Gastrocnemius medialis (tissue), 4 donors: ENCODE data around the gene RB1. TPM values are rescaled to one million over a fixed set of nuclear protein-coding genes. Genes with fewer than 3 reads are reported as not detected.
A peak's percentile ranks its signal among the peaks of the same experiment; 100 is the strongest.

Experiments used
- ATAC-seq, 2 donors: fragments of 150-250 bp; one replicate each; pipeline ENCODE4 v1.9.1; 2016
- DNase-seq, 2 donors: peaks; one replicate each; pipeline ENCODE4 v3.0.0-alpha.2; 2019
- H3K27ac ChIP-seq, 4 donors: fragments of 200-600 bp; sonication (generic); 1 replicate in 1 of 4; 2 replicates in 3 of 4; pipeline ENCODE4 v1.5.1; 2016 to 2018; ENCODE audit warnings: mild to moderate bottlenecking in 2 of 4, moderate library complexity in 1 of 4
- H3K27me3 ChIP-seq, 3 donors: fragments of 200-600 bp; sonication (generic) in 2 of 3; 1 replicate in 1 of 3; 2 replicates in 2 of 3; pipeline versions ENCODE4 v1.5.1 to v1.6.0; 2016 to 2019; ENCODE audit warnings: mild to moderate bottlenecking in 1 of 3, moderate library complexity in 1 of 3
- H3K36me3 ChIP-seq, 2 donors: fragments of 200-600 bp; sonication (generic) in 1 of 2; one replicate each; pipeline ENCODE4 v1.5.1; 2017 to 2018
- H3K4me1 ChIP-seq, 2 donors: fragments of 200-600 bp; sonication (generic) in 1 of 2; one replicate each; pipeline ENCODE4 v1.5.1; 2016 to 2017; ENCODE audit warnings: mild to moderate bottlenecking in 2 of 2
- H3K4me3 ChIP-seq, 4 donors: fragments of 200-600 bp; sonication (generic) in 3 of 4; 1 replicate in 1 of 4; 2 replicates in 3 of 4; pipeline ENCODE4 v1.5.1; 2016 to 2019; ENCODE audit warnings: mild to moderate bottlenecking in 2 of 4
- H3K9me3 ChIP-seq, 3 donors: fragments of 200-600 bp; sonication (generic) in 2 of 3; 1 replicate in 1 of 3; 2 replicates in 2 of 3; pipeline ENCODE4 v1.5.1; 2016 to 2019
- CTCF ChIP-seq, 5 experiments: fragments of 450-650 bp in 3 of 5; fragments of 200-600 bp in 2 of 5; sonication (generic) in 2 of 5; IDR thresholded peaks in 4 of 5; conservative IDR thresholded peaks in 1 of 5; 1 replicate in 4 of 5; 2 replicates in 1 of 5; pipeline ENCODE4 v1.5.1; 2016 to 2019; ENCODE audit warnings: antibody characterized with exemption in 5 of 5, mild to moderate bottlenecking in 3 of 5, moderate library complexity in 3 of 5
- POLR2A ChIP-seq, 2 donors: fragments of 450-650 bp; IDR thresholded peaks; one replicate each; pipeline ENCODE4 v1.6.1; 2017; ENCODE audit warnings: antibody characterized with exemption in 2 of 2, mild to moderate bottlenecking in 2 of 2, moderate library complexity in 2 of 2
- in situ Hi-C, 4 donors: fragments of 200-750 bp; cut with MboI; loops; one replicate each; pipeline versions ENCODE4 v1.15.0 to v1.8.0; 2017; ENCODE audit warnings: low sequenced_read_pairs in 4 of 4
- intact Hi-C: fragments of 100-400 bp; cut with DNase I; formaldehyde crosslinking; loops from one replicate; pipeline ENCODE4 v1.15.1; 2023; ENCODE audit warnings: low total_unique reads
- total RNA-seq, 4 donors: library from RNA; depleted of rRNA; stranded (reverse); fragments of >200 nt; gene quantifications; one replicate each; pipeline versions ENCODE4 v1.1.0 to v1.2.3, GENCODE V29; 2016

RB1 gene
- total RNA-seq, 4 donors from 2014 or later: 29.3 to 45.6 (median 33.2) TPM

GRCh38 chr13:48514793-48515192 lies 211.2 kb downstream of the RB1 start:
- Histone ChIP-seq H3K27me3 (no peaks in the 10 kb centered on the region), H3K36me3 (no peaks in the 10 kb centered on the region), H3K27ac (no peak overlapping the region), H3K4me3 (no peak overlapping the region), H3K9me3 (no peaks in the 10 kb centered on the region), H3K4me1 (peaks cover 0 to 7% of the 10 kb centered on the region in 2 donors)
- DNase-seq (no peak), ATAC-seq (no peak)
- in situ Hi-C loops: no loop called here
- intact Hi-C loops: no loop called here
- TF ChIP-seq POLR2A (IDR thresholded peaks at IDR 0.05): no peak
- TF ChIP-seq CTCF (IDR thresholded peaks at IDR 0.05 in 4 of 5, conservative IDR thresholded peaks at IDR 0.05 in 1 of 5): no peak

GRCh38 chr13:48515732-48516131 lies 212.2 kb downstream of the RB1 start:
- ATAC-seq (no peak), DNase-seq (no peak)
- intact Hi-C loops (no loop called here), in situ Hi-C loops (no loop called here)
- Histone ChIP-seq H3K36me3 (no peaks in the 10 kb centered on the region), H3K27me3 (no peaks in the 10 kb centered on the region), H3K9me3 (no peaks in the 10 kb centered on the region), H3K4me1 (peaks cover 0 to 7% of the 10 kb centered on the region in 2 donors), H3K27ac (peak overlapping the region in 1 of 4 donors; percentile 3), H3K4me3 (no peak overlapping the region)
- TF ChIP-seq POLR2A (IDR thresholded peaks at IDR 0.05) (no peak), CTCF (IDR thresholded peaks at IDR 0.05 in 4 of 5, conservative IDR thresholded peaks at IDR 0.05 in 1 of 5) (no peak)

GRCh38 chr13:48518083-48518482 lies 214.5 kb downstream of the RB1 start:
- DNase-seq (no peak), ATAC-seq (no peak)
- no peaks in the 10 kb centered on the region for H3K4me1 ChIP-seq
- TF ChIP-seq CTCF (IDR thresholded peaks at IDR 0.05 in 4 of 5, conservative IDR thresholded peaks at IDR 0.05 in 1 of 5): no peak
- no peak for TF ChIP-seq POLR2A (IDR thresholded peaks at IDR 0.05)
- H3K27ac ChIP-seq: no peak overlapping the region
- H3K4me3 ChIP-seq: no peak overlapping the region
- no peaks in the 10 kb centered on the region for H3K36me3 ChIP-seq
- intact Hi-C loops: no loop called here
- in situ Hi-C loops: no loop called here
- no peaks in the 10 kb centered on the region for H3K27me3 ChIP-seq
- no peaks in the 10 kb centered on the region for H3K9me3 ChIP-seq

- ATAC-seq (no peak), DNase-seq (no peak)
- H3K27me3 ChIP-seq: no peaks in the 10 kb centered on the region
- H3K4me3 ChIP-seq: no peak overlapping the region
- H3K27ac ChIP-seq: no peak overlapping the region
- H3K9me3 ChIP-seq: no peaks in the 10 kb centered on the region
- peaks cover 2 to 13% of the 10 kb centered on the region in 2 donors for H3K4me1 ChIP-seq
- TF ChIP-seq POLR2A (IDR thresholded peaks at IDR 0.05): no peak
- TF ChIP-seq CTCF (IDR thresholded peaks at IDR 0.05 in 4 of 5, conservative IDR thresholded peaks at IDR 0.05 in 1 of 5): no peak
- intact Hi-C loops (no loop called here), in situ Hi-C loops (no loop called here)
- H3K36me3 ChIP-seq: no peaks in the 10 kb centered on the region
Observed at GRCh38 chr13:48526286-48526685, 222.7 kb downstream of the RB1 start.

- DNase-seq (no peak), ATAC-seq (no peak)
- in situ Hi-C loops: no loop called here
- peak overlapping the region in 3 of 4 donors; percentile 6 to 39 (median 29) for H3K27ac ChIP-seq
- intact Hi-C loops: no loop called here
- H3K36me3 ChIP-seq: no peaks in the 10 kb centered on the region
- H3K27me3 ChIP-seq: no peaks in the 10 kb centered on the region
- H3K9me3 ChIP-seq: no peaks in the 10 kb centered on the region
- peaks cover 7 to 13% of the 10 kb centered on the region in 2 donors for H3K4me1 ChIP-seq
- TF ChIP-seq CTCF (IDR thresholded peaks at IDR 0.05 in 4 of 5, conservative IDR thresholded peaks at IDR 0.05 in 1 of 5): no peak
- no peak for TF ChIP-seq POLR2A (IDR thresholded peaks at IDR 0.05)
- H3K4me3 ChIP-seq: peak overlapping the region in 2 of 4 donors; percentile 11
Observed at GRCh38 chr13:48527955-48528354, 224.4 kb downstream of the RB1 start.
